B cell (primary cell): ENCODE data around the gene LIX1.

Source experiments
- CTCF ChIP-seq: fragments of 200-600 bp; IDR thresholded peaks from one replicate; pipeline ENCODE4 v1.8.0; 2022; ENCODE audit warnings: antibody characterized with exemption, mild to moderate bottlenecking
- EZH2 ChIP-seq: IDR thresholded peaks from 2 replicates; pipeline ENCODE4 v1.6.1; 2012; ENCODE audit warnings: borderline replicate concordance, low read depth, mild to moderate bottlenecking, moderate library complexity, low read length; ENCODE audit not compliant: insufficient read depth, poor library complexity, severe bottlenecking

- TF ChIP-seq EZH2 = no peak
- TF ChIP-seq CTCF = no peak
These were observed 40.9 kb upstream of the LIX1 start, which contains the start of gene RIOK2 for GRCh38 chr5:97183100-97183929.
